Activated CD8-positive, alpha-beta memory T cell treated with anti-CD3 and anti-CD28 coated beads for 1 hour (primary cell): ENCODE measurements around the gene LGALS7B.
"Not testable (repeated sequence)": the region's sequence is repeated elsewhere in the genome, so short reads cannot be mapped to it uniquely, and the experiment has no call there.

ENCODE experiments used
- DNase-seq, 2 donors: peaks; one replicate each; pipeline ENCODE4 v3.0.0-alpha.2; 2020; ENCODE audit warnings: low read depth in 1 of 2; ENCODE audit errors: extremely low read depth in 1 of 2

LGALS7B gene

DNA sequence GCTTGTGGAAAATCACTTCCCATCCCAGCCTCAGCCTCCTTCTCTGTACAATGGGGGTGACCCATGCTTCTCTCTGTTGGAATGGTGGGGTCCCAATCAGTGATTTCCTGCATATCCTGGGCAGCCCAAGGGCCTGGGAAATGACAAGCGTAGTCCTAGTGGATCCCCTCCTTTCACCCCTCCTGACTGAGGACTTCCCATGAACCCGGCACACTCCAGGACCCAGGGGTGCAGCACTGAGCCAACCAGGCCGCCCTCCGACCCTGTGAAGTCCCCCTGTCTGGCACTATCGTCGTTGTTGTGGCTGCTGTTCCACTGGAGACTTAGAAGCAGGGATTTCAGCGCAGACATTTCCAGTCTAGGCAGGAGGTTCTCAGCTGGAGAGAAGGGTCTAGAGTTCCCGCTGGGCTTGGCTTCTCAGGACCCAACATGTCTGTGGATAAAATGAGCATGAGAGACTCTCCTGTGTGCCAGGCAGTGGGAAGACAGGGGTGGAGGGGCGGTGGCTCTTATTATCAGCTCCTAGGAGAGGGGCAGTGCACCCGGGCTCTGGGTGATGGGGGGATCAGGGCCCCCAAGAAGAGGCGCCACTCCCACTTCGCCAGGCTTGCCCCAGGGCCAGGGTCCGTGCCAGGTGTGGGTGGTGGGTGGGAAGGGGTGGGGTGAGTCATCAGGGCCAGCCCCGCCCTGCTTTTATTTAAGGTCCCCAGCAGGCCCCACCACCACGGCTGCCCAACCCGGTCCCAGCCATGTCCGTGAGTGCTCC is at the start of gene LGALS7B:
LGALS7B (plus strand) TSS at position 723 of the 766 bp plus-strand sequence; CDS start at position 750, 27 bp downstream.
- no peak for DNase-seq

DNA sequence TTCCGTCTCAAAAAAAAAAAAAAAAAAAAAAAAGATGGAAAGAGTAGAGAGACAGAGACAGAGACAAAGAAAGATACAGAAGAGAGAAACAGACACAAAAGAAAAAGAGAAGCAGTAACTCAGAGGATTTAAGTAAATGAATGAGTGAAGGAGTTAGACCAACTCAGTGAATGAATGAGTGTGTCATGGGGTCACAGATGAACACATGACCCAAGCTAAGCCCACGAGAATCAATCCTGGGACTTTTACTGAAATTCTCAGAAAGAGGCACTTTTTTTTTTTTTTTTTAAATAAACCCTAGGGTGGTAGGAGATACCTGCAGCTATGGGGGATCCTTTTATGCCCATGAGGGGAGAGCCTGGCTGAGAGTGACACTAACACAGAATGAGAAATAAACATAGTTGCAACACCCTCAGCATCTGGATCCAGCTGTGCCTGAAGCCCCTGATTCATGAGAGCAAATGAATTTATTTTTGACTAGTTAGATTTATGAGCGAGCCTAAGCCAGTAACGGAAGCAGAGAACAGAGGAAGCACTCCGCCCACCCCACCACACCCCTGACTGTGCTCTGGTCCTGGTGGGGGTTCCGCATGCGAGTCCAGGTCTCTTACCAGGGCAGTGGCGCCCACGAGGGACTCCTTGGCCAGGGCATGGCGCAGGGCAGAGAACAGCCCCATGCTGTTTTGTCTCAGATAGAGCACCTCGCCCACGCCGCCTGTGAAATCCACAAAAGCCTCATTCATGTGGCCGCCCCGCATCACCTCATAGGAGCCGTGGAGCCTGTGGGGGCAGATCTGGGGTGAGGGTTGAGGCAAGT is 49.4 kb upstream of the LGALS7B start:
- DNase-seq, result no peak

DNA sequence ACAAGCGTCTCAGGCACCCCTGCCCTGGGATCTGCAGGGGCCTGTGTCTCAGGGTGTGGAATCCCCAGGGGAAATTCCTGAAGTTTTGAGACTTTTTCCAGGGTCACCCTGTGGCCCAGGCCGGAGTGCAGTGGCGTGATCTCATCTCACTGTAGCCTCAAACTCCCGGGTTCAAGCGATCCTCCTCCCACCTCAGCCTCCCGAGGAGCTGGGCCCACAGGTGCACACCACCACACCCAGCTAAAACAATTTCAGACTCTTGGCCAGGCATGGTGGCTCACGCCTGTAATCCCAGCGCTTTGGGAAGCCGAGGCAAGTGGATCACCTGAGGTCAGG is 48.8 kb upstream of the LGALS7B start:
- no peak for DNase-seq

DNA sequence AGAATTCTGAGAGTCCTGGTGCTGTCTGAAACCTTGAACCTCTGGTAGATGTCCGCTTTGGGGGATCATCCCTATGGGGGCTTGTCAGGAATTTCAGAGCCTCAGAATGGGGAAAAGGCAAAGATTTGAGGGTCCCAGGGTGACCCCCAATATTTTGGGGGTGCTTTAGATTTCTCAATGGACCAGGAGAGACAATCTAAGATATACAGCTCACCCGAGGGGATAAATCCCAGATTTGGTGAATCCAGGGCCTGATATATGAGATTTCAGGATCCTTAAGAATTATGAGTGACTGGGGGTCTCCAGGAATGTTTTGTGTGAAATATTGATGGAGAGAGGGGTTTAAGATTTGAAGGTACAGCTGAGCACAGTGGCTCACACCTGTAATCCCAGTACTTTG is 48.1 kb upstream of the LGALS7B start:
- DNase-seq, result no peak

DNA sequence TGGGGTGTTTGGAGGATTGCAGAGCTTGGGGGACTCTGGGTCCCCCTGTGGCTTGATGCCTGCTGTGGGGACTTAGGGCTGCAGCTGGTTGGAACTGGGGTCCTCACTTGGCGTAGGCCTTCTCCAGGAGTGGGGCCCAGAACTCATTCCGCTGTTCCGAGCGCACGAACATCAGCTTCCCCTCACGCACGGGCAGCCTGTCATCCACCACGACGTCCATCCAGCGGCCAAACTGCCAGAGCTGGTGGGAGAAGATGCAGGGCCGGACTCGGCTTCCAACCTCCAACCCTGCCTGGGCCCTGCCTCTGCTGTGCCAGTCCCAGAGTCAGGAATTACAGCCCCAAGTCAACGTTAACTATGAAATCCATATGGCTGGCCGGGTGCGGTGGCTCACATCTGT is 47.3 kb upstream of the LGALS7B start:
- DNase-seq, result no peak

DNA sequence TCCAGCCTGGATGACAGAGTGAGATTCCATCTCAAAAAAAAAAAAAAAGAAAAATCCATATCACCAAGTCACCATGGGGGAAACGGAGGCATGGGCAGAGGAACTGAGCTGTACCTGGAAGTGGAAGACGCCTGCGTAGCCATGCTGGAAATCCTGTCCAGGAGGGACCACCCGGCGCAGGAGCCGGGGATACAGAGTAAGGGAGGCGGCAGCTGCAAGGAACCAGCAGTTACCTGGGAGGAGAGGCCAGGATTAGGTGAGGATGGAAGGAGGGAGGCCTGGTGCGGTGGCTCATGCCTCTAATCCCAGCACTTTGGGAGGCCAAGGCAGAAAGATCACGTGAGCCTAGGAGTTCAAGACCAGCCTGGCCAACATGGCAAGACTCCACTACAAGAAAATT is 46.7 kb upstream of the LGALS7B start:
- no peak for DNase-seq

DNA sequence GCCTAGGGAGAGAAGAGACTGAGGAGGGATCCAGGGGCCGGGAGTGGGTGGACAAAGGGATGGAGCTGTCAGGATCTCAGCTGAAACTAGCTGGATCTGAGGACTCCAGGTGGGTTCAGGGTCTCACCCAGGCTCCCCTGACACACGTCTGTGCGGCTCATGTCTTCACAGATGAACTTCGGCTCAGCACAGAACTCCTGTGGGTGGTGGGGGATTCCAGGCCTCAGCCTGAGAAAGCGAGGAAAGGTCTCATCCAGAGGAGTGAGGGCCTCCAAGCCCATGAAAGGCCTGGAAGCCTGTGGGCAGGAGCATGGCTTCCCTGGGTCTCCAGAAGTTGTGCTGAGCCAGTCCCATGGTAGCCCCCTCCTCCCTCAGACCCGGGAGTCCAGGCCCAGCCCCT is 46.1 kb upstream of the LGALS7B start:
- no peak for DNase-seq

DNA sequence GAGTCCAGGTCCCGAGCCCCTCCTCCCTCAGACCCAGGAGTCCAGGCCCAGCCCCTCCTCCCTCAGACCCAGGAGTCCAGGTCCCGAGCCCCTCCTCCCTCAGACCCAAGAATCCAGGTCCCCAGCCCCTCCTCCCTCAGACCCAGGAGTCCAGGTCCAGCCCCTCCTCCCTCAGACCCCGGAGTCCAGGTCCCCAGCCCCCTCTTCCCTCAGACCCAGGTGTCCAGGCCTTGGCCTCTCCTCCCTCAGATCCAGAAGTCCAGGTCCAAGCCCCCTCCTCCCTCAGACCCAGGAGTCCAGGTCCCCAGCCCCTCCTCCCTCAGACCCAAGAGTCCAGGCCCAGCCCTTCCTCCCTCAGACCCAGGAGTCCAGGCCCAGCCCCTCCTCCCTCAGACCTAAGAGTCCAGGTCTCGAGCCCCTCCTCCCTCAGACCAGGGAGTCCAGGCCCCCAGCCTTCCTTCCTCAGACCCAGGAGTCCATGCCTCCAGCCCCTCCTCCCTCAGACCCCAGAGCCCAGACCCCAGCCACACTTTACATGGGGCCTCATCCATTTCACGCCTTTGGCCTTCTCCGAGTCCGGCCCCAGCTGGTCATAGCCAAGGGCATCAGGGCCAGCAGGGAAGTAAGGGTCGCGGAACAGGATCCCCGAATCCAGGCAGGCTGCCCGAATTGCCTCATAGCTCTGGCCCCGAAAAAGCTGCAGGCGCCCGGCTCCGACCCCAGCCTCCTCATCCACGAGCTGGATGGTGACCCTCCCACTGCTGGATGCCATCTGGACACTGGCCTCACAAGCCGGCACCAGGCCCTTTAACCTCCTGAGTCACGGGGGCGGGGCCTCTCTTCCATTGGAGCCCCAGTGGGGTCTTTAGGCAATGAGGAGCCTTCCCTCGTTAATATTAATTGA is 45.4 kb upstream of the LGALS7B start:
- DNase-seq, result no peak

DNA sequence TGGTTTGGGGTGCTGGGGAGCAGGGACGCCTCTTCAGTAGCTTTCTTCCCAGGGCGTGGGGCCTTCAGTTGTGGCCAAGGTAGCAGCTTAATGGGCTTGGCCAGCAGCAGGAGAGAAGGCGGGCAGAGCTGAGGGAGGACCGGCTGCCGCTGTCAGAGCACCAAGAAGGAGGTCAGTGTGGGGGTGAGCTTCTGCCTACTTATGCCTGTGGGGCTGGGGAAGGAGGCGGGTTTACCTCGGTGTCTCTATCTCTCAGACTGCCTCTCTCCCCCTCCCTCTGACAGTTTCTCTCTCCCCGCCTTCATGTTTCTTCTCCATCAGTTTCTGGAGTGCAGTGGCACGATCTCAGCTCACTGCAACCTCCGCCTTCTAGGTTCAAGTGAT is 44.7 kb upstream of the LGALS7B start, which contains the start of gene CAPN12:
CAPN12 (minus strand) TSS at position 177 of the 384 bp plus-strand sequence. CDS start 309 bp downstream, outside the sequence.
- no peak for DNase-seq

DNA sequence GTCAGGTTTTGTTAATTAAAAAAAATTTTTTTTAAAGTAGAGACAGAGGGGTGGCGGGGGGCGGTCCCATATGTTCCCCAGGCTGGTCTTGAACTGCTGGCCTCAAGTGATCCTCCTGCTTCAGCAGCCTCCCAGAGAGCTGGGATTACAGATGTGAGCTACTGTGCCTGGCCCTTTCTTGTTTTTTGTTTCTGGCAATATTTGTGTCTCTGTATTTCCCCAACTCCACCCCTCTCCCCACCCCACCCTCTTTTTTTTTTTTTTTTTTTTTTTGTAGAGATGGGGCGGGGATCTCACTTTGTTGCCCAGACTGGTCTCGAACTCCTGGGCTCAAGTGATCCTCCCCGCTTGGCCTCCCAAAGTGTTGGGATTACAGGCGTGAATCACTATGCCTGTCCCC is 44.1 kb upstream of the LGALS7B start:
- no peak for DNase-seq

DNA sequence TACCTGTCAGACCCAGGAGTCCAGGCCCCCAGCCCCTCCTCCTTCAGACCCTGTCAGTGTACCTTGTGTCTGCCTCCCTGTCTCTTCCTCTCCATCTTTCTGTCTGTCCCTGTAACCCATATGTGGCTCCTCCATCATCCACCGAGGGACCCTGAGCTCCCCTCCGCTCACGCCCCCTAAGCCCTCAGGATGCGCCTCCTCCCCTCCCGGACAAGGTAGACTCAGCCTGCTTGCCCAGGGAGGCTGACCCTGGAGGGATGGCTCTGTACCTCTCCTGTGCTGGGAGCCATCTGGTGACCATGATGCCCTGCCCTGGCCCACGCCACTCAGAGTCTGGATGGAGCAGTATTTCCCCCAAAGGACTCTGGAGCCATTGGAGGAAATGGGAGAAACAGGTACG is 43.7 kb upstream of the LGALS7B start:
- no peak for DNase-seq

DNA sequence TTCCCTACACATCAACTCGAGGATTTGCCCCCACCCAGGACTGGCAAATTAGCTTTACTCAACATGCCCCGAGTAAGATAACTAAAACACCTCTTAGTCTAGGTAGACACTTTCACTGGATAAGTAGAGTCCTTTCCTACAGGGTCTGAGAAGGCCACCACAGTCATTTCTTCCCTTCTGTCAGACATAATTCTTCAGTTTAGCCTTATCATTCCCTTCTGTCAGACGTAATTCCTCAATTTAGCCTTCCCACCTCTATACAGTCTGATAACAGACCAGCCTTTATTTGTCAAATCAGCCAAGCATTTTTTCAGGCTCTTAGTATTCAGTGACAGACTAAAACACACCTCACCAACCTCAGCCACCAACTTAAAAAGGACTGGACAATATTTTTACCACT is 35.2 kb upstream of the LGALS7B start:
- DNase-seq, result not testable (repeated sequence)

DNA sequence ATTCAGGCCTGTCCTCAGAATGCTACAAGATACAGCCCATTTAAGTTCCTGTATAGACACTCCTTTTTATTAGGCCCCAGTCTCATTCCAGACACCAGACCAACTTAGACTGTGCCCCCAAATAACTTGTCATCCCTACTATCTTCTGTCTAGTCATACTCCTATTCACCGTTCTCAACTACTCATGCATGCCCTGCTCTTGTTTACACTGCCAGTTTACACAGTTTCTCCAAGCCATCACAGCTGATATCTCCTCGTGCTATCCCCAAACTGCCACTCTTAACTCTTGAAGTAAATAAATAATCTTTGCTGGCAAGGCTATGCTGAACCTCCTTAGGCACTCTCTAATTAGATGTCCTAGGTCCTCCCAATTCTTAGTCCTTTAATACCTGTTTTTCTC is 34.8 kb upstream of the LGALS7B start:
- not testable (repeated sequence) for DNase-seq

DNA sequence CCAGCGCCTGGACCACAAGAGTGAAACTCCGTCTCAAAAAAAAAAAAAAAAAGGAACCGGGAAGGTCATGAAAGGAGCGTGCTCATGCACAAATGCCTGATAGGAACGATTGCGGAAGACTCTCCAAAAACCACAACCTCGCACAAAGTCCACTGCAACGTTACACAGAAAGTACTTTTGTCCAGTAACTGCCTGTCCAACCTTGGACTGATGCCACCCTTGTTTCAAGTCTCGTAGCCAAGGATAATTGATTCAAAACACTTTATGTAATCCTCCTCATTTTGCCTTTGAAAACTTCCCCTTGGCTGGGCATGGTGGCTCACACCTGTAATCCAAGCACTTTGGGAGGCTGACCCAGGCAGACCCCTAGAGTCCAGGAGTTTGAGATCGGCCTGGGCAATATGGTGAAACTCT is 29.4 kb upstream of the LGALS7B start:
- no peak for DNase-seq

DNA sequence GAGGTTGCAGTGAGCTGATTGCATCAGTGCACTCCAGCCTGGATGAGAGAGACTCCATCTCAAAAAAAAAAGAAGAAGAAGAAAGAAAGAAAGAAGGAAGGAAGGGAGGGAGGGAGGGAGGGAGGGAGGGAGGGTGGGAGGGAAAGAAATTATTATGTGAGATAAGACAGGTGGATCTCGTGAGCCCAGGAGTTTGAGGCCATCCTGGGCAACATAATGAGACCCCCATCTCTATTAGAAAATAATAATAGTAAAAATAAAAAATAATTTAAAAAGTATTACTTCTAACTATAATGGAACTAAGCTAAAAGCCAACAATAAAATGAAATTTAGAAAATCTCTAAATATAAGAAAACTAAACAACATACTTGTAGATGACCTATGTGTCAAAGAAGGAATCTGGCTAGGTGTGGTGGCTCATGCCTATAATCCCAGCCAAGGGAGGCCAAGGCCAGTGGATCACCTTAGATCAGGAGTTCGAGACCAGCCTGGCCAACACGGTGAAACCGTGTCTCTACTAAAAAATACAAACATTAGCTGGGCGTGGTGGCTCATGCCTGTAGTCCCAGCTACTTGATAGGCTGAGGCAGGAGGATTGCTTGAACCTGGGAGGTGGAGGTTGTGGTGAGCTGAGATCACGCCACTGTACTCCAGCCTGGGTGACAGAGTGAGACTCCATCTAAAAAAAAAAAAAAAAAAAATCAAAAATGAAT is 28.0 kb upstream of the LGALS7B start:
- DNase-seq, result not testable (repeated sequence)

DNA sequence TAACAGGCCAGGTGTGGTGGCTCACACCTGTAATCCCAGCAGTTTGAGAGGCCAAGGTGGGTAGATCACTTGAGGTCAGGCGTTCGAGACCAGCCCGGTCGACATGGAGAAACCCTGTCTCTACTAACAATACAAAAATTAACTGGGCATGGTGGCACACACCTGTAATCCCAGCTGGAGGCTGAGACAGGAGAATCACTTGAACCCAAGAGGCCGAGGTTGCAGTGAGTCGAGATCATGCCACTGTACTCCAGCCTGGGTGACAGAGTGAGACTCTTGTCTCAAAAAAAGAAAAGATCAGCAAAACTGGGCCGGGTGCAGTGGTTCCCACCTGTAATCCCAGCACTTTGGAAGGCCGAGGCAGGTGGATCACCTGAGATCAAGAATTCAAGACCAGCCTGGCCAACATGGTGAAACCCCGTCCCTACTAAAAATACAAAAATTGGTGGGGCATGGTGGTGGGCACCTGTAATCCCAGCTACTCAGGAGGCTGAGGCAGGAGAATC is 27.1 kb upstream of the LGALS7B start:
- not testable (repeated sequence) for DNase-seq

DNA sequence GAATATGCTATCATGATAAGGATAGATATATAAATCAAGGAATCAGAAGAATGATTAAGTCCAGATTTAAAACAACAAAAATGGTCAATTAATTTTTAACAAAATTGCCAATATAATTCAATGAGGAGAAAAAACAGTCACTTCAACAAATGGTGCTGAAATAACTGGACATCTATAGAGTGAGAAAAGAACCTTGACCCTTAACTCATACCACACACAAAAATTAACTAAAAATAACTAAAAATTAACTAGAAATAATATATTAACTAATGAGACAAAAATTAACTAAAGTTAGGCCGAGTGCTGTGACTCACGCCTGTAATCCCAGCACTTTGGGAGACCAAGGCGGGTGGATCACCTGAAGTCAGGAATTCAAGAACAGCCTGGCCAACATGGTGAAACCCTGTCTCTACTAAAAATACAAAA is 25.2 kb upstream of the LGALS7B start:
- DNase-seq, result no peak

DNA sequence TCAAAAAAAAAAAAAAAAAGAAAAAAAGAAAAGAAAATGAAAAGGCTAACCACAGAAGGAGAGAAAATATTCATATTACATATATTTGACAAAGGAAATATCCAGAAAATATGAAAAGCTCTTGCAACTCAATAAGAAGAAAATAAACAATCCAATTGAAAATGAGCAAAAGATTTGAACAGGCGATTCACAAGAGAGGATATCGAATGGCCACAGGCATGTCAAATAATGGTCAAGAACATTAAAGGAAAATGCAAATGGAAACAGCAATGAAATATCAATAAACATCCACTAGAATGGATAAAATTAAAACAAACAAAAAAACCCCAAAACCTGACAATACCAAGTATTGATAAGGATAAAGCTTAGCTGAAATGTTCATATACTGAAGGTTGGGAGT is 23.8 kb upstream of the LGALS7B start:
- no peak for DNase-seq

DNA sequence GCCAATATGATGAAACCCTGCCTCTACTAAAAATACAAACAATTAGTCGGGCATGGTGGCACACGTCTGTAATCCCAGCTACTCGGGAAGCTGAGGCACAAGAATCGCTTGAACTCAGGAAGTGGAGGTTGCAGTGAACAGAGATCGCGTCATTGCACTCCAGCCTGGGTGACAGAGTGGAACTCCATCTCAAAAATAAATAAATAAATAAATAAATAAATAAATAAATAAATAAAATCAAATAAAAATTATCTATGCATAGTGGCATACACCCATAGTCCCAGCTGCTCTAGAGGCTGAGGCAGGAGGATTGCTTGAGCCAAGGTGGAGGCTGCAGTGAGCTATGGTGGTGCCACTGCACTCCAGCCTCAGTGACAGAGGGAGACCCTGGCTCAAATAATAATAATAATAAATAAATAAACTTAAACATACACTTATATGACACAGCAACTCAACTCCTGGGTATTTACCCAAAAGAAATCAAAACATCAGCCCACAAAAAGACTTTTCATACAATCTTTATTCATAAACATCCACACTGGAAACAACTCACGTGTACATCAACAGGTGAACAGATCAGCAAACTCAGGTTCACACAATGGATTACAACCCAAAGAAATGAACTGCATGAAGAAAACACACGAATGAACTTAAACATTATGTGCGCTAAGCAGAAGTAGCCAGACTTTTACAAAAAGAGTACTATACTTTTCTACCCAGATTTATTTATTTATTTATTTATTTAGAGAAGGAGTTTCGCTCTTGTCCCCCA is 22.5 kb upstream of the LGALS7B start:
- DNase-seq, result no peak
